ENCODE results near the gene ANKRD33B.
"Not testable (repeated sequence)": the region's sequence is repeated elsewhere in the genome, so short reads cannot be mapped to it uniquely, and the experiment has no call there.

Gene ANKRD33B

GRCh38 chr5:10663489-10664179 is 99.8 kb downstream of the ANKRD33B start:
- Histone ChIP-seq H3K4me3 (ENCODE audit: low read depth, low read length) (no peak overlapping the region), H3K27ac (no peak overlapping the region), H3K27me3 (replicated peaks) (no peaks in the 10 kb centered on the region), H3K36me3 (replicated peaks) (no peaks in the 10 kb centered on the region)
- TF ChIP-seq CTCF (IDR thresholded peaks at IDR 0.05; ENCODE audit: low read depth, low read length, missing control alignments): no peak
- in situ Hi-C loops (cut with HindIII; ENCODE audit: low pct_ligation_motif_present, low sequenced_read_pairs): no loop called here
- no peak for DNase-seq

- H3K4me3 ChIP-seq (ENCODE audit: low read depth, low read length); H3K36me3 ChIP-seq (replicated peaks); H3K27me3 ChIP-seq (replicated peaks); in situ Hi-C loops (cut with HindIII; ENCODE audit: low pct_ligation_motif_present, low sequenced_read_pairs); H3K27ac ChIP-seq: not testable (repeated sequence)
- DNase-seq: peak; percentile 22
These were observed 100.4 kb downstream of the ANKRD33B start for GRCh38 chr5:10664180-10664769.

GRCh38 chr5:10665799-10666198 is 101.9 kb downstream of the ANKRD33B start:
- Histone ChIP-seq H3K27ac (no peak overlapping the region), H3K4me3 (ENCODE audit: low read depth, low read length) (no peak overlapping the region), H3K27me3 (replicated peaks) (no peaks in the 10 kb centered on the region), H3K36me3 (replicated peaks) (no peaks in the 10 kb centered on the region)
- TF ChIP-seq CTCF (IDR thresholded peaks at IDR 0.05; ENCODE audit: low read depth, low read length, missing control alignments): no peak
- no peak for DNase-seq
- in situ Hi-C loops (cut with HindIII; ENCODE audit: low pct_ligation_motif_present, low sequenced_read_pairs): no loop called here

- no peak overlapping the region for H3K4me3 ChIP-seq (ENCODE audit: low read depth, low read length)
- in situ Hi-C loops (cut with HindIII; ENCODE audit: low pct_ligation_motif_present, low sequenced_read_pairs): no loop called here
- no peak for TF ChIP-seq CTCF (IDR thresholded peaks at IDR 0.05; ENCODE audit: low read depth, low read length, missing control alignments)
- H3K27ac ChIP-seq: no peak overlapping the region
- H3K36me3 ChIP-seq (replicated peaks): no peaks in the 10 kb centered on the region
- no peak for DNase-seq
- H3K27me3 ChIP-seq (replicated peaks): no peaks in the 10 kb centered on the region
These were observed 102.8 kb downstream of the ANKRD33B start for GRCh38 chr5:10666531-10667299.

GRCh38 chr5:10667431-10668057 is 103.7 kb downstream of the ANKRD33B start:
- no peaks in the 10 kb centered on the region for H3K36me3 ChIP-seq (replicated peaks)
- no peak for DNase-seq
- no peak overlapping the region for H3K4me3 ChIP-seq (ENCODE audit: low read depth, low read length)
- H3K27me3 ChIP-seq (replicated peaks): no peaks in the 10 kb centered on the region
- in situ Hi-C loops (cut with HindIII; ENCODE audit: low pct_ligation_motif_present, low sequenced_read_pairs): no loop called here
- TF ChIP-seq CTCF (IDR thresholded peaks at IDR 0.05; ENCODE audit: low read depth, low read length, missing control alignments): no peak
- H3K27ac ChIP-seq: no peak overlapping the region

GRCh38 chr5:10668697-10669096 is 104.8 kb downstream of the ANKRD33B start:
- Histone ChIP-seq H3K27ac (no peak overlapping the region), H3K4me3 (ENCODE audit: low read depth, low read length) (no peak overlapping the region), H3K27me3 (replicated peaks) (no peaks in the 10 kb centered on the region), H3K36me3 (replicated peaks) (no peaks in the 10 kb centered on the region)
- in situ Hi-C loops (cut with HindIII; ENCODE audit: low pct_ligation_motif_present, low sequenced_read_pairs): no loop called here
- no peak for DNase-seq
- TF ChIP-seq CTCF (IDR thresholded peaks at IDR 0.05; ENCODE audit: low read depth, low read length, missing control alignments): no peak
